Inflammatory macrophage treated with lipopolysaccharide for 4 hours (primary cell): Measurements from ENCODE around the gene CCDC88C.
"Not testable (repeated sequence)": the region's sequence is repeated elsewhere in the genome, so short reads cannot be mapped to it uniquely, and the experiment has no call there.

Experiments used
- DNase-seq: peaks from one replicate; pipeline ENCODE4 v3.0.0-alpha.2; 2020

The CCDC88C gene

DNA sequence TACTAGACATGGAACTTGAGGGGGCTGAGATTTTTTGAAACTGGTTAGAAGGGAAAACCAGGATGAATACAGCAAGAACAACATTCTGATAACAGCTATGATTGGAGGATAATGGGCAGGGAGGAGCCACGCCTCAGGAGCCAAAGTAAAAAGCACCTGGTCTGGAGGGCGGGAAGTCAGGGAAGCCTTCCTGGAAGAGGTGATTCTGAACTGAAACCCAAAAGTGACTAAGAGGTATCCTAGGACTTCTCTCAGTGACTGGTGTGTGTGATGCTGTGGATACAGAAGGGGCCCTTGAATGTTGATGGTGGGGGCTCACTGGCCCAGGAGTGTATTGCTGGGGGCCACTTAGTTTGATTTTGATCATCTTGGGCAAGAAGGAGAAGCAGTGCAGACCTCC is 154.3 kb downstream of the CCDC88C start:
- no peak for DNase-seq

DNA sequence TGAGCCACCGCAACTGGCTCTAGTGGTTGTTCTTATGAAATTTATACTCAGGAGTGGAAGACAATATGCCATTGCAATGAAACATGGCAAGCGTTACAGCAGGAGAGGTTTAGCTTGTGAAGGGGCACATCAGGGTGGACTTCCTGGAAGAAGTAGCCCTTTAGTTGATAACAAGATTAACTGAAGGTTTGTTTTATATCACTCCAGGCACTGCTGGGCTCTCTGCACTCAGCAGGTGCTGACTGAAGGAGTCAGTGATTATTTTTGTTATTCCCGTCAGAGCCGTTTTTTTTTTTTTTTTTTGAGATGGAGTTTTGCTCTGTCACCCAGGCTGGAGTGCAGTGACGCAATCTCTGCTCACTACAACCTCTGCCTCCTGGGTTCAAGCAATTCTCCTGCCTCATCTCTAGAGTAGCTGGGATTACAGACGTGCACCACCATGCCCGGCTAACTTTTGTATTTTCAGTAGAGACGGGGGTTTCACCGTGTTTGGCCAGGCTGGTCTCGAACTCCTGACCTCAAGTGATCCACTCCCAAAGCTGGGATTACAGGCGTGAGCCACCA is 155.6 kb downstream of the CCDC88C start:
- DNase-seq = no peak

DNA sequence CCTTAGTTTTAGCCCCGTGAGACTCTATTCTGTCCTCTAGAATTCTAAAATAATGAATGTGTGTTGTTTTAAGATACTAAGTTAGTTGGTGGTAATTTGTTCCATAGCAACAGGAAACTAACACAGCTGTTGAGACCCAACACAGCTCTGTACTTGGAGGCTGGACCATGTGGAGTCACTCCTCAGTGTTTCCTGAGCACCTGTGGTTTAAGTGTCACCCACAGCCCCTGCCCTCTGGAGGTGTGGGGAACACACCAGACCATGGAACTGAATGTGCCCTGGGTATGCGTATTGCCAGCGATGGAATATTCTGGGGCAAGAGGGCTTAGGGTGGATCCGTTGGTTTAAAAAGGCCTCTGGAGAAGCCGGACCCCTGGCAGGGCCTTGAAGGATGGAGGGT is 156.5 kb downstream of the CCDC88C start:
- no peak for DNase-seq

DNA sequence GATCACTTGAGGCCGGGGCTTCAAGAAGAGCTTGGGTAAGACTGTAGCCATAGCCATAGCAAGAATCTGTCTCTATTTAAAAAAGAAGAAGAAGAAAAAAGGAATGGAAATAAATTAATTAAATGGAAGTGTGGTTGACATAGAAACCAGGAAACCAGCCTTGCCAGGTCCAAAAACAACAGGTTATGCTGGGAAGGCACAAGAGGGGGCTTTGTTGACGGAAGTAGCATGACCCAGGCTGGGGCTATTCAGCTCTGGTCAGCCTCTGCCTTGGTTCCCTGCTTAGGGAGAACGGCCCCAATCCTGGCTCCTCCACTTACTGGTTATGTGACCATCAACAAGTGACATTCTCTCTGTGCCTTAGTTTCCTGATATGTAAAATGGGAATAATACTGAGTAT is 158.7 kb downstream of the CCDC88C start:
- no peak for DNase-seq

DNA sequence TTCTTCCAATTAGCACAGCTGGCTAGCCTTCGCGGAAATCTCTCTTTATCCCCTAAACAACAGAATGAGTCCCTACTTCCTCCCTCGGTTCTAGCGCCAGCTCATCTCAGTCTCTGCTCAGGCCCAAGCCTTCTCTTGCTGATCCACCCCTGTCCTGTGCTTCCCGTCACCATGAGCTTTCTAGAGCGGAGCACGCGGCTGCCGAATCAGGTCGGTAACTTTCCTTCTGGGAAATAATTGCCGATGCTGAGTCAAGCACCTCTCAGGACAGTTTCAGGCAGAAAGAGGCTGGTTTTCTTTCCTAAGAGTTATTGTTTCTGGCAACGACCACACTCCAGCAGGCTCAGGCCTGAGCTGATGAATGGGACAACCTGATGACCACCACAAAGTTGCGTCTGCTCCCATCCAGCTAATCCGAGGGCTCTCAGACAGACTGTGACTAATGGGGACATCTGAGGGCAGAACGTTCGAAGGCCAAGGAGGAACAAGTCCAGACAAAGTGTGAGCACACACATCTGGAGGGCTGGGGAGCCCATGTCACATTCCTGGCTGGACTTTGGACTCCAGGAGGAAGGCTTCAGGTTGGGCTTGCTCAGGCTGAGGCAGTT is 159.5 kb downstream of the CCDC88C start:
- DNase-seq = peak; percentile 42

DNA sequence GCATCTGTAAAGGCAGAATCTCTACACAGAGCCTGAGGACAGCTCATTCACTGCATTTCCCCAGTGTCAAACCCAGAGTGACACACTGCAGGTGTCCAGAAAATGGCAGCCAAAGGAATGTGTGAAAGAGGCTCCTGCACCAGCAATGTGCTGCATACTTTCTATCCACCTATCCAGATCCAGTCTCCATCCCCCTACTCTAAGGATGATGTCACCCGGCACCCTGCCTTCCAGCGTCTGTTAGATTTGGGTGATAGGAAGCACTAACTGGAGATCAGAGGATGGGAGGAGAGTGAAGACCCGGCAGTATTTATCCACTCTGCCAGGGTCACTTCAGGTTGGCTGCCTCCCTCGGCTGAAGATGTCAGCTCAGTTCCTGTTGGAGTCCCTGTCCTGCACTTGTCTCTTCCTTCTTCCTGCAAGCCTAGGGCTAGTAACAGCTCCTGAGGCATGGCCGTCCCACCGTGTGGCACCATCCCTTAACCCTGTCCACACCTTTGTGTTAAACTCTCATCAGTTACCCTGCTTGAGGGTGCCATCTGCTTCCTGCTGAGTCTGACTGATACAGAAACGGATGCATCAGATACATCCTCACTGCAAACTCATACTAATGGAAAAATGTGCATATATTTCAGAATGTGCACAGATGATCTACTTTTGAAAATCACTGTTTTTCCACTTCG is 160.2 kb downstream of the CCDC88C start:
- DNase-seq = no peak

DNA sequence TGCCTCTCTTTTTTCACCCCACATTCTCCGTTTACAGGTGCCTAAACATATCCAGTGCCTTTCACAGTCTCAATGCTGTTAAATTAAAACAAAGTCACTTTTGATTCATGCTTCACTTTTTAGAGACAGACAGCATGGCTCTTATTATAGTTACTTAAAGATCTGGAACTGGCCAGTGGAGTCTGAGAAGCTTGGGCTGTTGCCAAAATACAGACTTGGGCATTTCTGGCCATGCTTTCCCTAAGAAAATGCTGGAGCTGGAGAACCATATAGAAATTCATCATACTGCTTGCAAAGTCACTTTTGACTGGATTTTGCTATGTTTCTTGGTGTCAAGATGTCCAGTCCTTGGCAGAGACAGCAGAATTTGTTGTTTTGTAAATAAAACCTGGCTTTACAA is 161.0 kb downstream of the CCDC88C start:
- no peak for DNase-seq

DNA sequence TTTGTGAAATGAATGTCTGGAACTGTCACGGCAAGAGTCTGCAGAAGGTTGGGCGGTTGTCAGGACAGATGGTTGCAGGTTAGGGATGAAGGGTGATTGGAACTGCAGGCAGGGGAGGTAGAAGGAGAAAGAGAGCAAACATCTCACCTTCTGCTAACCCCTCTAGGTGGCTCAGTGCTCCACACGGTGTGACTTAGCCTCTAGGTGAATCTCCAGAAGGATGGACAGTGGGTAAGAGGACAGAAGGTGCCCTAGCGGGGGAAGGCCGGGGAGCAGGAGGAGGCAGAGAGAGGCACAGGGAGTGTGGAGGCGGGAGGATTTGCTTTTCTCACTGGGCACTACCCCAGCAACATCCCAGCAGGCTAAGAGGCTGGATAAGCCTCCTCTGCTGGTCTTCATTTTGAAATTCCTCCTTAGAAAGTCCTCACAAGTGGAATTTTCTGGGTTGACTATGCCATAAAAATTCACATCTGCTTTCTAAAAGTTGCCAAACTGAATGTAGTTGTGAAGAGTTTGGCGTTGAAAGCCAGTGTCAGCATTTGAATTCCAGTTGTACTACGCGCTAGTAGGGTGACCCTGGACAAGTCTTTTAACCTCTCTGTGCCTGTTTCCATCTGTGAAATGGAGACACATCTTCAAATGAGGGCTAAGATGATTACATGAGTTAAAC is 162.5 kb downstream of the CCDC88C start:
- no peak for DNase-seq

DNA sequence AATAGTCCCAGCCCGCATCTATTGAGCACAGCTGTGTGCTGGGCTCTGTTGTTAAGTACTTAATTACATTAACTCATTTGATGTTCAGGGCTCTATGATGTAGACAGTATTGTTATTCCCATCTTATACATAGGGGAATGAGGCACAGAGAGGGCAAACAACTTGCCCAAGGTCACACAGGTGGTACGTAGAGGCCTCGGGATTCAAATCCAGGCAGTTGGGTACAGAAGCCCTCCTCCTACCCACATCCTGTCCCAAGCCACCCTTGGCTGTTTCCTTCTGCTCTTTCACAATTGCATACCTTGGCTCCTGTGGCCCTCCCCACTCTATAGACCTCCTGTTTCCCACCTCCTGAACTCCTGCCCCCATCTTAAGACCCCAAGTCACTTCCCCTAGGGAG is 163.2 kb downstream of the CCDC88C start:
- no peak for DNase-seq

DNA sequence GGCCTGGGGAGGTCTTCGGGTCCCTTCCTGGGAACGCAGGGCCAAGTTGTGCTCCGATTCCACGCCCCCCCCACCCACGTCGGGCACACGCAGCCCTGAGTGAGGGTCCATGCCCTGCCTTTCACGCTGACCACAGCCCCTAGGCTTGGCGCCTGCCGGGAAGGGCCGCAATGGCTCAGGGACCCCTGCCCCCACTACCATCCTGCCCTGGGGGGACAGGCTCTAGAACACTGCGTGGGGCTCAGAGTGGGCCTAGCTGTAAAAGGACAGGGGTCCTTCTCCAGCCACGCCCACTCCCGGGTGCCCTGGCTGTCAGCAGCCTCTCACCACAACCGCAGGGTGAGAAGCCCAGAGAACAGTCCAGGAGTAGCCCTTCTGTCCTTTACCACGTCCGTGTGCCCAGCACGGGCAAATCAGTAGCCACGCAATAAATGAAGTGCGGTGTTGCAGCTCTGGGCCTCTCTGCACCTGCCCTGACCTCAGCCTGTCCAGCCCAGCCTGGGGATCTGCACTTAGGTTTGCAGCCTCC is 163.8 kb downstream of the CCDC88C start:
- no peak for DNase-seq

DNA sequence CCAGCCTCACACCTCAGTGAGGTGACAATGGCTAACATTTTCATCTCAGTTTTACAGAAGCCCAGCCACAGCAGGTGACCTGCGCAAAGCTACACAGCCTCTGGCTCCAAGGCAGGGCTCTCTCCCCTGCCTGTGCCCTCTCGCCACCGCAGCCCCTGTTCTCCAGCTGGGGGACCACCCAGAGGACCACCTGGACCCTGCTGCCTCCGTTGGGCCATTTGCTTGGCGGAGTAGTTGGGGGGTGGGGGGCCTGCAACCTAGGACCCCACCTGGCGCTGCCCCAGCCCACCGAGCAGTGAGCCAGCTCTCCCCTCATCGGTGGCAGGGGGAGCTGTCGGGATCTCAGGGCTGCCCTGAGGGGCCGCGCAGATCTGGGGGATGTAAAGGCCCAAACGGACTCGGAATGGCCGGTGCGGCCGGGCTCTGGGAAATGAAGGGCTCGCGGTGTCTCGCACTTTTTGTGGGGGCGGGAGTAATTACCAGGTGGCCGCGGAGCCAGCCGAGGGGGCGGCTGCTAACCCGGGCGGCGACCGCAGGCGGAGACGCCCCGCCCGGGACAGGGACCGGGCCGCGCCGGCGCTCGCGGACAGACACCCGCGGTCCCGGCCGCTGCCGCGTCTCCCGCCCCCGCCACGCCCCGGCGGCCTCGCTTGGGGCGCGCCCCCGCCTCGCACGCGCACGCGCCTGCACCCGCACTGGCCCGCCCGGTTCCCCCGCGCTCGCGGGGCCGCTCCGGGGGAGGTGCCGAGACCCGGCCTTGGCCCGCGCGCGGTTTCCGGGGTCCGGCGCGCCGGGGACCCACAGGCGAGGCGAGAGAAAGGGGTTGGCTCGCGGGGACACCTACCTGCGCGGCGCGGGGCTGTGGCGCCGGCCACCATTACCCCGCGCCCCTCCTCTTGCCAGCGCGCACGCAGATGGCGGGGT is 164.5 kb downstream of the CCDC88C start:
- no peak for DNase-seq

DNA sequence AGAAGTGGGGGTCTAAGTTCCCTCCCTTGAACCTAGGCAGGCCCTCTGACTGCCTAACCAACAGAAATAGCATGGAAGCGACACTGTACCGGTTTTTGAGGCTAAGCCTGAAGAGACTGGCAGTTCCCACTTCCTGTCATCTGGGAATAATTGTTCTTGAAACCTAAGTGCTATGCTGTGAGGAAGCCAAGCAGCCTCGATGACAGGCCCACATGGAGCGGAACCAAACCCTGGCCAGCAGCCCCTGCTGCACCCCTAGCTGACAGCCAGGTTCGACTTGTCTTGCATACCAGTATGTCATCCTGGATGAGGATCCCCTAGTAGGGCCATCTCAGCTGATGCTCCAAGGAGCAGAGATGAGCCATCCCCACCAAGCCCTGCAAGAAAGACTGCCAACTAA is 166.7 kb downstream of the CCDC88C start:
- no peak for DNase-seq

DNA sequence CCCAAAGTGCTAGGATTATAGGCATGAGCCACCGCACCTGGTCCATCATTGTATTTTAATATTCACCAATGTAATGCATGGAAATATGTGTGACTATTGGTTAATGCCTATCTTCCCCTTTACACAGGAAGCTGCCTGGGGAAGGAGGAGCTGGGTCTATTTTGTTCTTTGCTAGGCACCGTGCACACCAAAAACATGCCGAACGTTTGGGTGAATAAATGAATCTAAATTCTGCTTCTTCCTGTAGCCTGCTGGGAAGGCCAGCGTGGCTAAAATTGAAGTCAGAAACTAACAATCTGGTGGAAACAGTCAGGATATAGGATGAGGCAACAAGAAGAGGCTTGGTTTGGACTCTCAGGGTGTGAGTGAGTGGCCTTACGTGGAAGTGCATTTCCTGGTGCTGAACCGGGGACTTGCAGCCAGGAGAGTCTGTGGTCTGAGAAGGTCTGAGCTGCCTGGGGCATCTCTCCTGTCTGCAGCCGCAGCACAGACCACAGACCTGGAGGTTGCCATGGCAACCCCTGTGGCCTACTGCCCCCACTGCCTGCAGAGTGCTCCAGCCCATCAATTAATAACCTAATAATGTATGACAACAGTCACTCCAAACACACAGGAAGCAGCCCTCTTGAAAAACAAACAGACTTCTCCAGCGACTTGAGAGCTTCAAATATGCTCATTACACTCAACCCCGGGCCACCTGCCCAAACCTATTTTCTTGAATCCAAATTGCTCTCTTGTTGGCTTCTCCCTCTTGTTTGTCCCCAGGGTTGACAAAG is 167.6 kb downstream of the CCDC88C start:
- peak; percentile 43 for DNase-seq

DNA sequence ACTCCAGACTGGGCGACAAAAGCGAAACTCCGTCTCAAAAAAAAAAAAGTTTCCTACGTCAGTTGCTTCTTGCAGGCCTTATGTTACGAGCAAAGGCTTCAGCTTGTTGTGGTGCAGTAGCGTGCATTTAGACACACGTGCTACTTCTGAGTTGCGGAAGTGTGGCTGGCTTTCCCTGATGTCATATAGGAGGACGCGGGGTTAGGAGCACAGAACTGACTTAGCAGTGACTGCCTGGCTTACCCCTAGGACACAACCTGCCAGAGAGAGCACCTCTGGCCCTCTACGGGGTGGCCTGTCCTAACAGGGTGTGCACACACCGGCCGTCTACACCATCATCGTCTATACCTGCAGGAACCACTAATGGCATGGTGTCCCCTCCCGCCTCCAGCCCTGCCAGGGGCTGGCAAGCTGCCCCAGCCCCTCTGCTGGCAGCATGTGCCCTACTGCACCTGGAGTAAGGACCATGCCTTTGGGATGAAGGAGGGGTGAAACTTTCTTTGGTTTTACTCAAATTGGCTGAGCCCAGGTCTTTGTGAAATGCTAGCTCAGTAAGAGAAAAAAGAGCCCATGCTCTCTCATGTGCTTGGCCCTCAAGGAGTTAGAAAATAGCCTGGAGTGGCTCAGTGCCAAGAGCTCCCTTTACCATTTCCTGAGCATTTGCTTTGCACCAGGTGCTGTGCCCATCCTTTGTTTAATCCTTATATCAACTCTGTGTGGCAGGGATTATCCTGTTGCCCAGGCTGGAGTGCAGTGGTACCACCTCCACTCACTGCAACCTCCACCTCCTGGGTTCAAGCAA is 171.4 kb downstream of the CCDC88C start:
- DNase-seq = no peak

DNA sequence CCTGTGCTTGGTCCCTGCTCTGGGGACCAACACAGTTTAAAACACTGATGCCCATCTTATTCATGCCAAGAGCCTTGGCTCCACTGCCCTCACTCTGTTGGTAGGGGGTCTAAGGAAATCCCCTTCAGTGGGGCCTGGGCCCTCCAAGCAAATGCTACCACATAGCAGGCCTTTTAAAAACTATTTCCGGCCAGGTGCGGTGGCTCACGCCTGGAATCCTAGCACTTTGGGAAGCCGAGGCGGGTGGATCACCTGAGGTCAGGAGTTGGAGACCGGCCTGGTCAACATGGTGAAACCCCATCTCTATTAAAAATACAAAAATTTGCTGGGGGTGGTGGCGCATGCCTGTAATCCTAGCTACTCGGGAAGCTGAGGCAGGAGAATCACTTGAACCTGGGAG is 172.0 kb downstream of the CCDC88C start:
- DNase-seq = not testable (repeated sequence)

DNA sequence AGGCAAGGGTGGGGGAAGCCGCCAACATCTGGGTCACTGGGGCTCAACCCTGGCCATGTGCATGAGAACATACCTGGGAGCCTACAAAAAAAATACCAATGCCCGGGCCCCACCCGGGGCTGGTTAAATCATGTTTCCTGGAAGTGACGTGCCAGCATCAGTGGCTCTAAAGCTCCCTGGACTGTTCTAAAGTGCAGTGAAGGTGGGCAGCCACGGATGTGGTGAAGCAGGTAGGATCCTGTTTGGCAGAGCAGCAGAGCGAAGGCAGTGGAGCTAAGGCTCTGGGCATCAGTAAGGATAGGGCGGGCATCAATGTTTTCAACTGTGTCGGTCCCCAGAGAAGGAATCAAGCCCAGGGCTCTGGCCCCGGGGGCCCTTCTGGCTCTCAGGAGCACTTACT is 172.6 kb downstream of the CCDC88C start:
- DNase-seq = no peak

DNA sequence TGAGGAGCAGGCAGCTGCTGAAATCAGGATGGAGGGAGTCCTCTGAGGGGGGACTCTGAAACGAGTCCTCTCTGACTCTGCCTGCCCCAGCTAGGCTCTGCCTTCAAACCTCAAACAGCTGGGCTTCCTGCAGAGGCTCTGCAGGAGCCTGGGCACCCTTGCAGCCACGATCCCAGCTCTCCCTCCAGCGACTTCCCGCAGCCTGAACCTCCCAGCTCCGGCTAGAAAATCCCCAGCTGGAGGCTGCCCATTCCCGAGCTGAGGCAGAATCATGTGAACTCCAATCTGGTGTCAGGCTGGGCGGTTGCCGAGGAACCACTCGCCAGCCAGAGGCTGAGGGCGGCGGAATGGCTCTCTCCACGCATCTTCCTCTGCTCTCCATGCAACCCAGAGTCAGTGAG is 173.1 kb downstream of the CCDC88C start, which contains the start of gene GPR68:
Gene GPR68 (minus strand): TSS at position 204 of the 401 bp plus-strand sequence. CDS start 9,654 bp downstream, outside the sequence.
- DNase-seq = peak; percentile 63

DNA sequence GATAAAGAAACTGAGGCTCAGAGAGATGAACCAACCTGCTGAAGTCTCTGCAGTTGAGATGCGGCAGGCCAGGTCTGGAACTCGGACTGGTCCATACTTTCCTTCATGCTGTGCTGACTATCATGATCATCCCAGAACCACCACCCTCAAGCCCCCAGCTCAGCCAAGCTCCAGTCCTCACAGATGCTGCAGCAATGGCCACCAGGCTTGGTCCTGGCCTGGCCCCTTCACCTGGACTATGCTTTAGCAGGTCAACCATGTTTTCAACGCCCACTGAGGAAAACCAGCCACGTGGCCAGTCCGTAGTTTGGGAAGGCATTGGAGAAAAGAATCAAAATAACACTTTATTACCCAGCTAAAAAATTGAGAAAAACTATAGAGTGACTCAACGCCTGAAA is 174.5 kb downstream of the CCDC88C start:
- DNase-seq = no peak

DNA sequence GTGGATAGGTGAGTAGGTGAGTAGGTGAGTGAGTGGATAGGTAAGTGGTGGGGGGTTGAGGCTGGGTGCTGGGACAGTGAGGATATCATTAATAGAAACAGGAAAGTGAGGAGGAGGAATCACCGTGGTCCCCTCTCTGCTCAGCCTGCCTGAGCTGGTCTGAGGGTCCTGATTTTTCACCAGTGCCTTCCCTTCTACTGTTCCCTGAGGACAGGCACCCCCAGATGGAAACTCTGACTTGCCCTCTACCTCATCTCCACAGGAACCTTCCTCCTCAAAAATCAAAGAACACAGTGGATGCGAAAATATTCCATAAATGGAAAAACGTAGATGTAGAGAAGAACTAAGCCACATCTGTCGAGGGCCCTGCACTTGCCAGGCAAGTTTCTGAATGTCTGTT is 175.0 kb downstream of the CCDC88C start:
- DNase-seq = no peak

DNA sequence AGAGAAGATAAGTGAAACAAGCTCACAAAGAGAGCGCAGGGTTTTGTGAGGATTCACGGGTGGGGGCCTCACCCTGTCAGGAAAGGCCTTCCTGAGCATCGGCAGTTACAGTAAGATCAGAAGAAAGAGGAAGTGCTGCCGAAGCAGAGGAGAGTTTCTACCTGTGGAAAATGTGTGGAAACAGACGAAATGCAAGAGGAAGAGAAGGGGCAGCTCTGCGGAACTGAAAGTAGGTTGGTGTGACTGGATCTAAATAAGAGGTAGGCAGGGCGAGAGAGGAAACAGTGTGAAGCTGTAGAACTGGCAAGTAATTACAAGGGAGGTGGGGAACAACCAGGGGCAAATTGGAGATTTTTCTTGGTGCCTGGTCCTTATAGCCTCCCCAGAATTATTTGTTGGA is 175.8 kb downstream of the CCDC88C start:
- DNase-seq = peak; percentile 81

DNA sequence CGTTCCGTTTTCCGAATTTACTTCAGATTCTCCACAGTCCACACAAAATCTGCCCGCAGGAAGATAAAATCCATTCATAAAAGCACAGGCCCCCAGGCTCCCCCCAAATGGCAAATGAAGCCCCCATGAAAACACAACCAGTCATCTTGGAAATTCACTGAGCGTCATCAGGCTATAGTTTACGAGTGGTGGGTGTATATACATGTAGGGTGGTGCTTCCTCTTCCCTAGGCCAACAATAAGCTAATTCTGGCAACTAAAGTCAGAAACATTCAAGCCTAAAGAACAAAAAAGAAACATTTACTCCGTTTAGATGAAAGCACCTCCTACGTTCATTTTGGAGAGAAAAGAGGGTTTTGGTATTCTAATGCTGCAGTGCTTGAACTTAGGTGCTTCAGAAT is 179.0 kb downstream of the CCDC88C start:
- peak; percentile 65 for DNase-seq
